NCI-H526 (cell line): ENCODE data around the gene LARP1.
A peak's percentile ranks its signal among the peaks of the same experiment; 100 is the strongest.
"Not testable (repeated sequence)": the region's sequence is repeated elsewhere in the genome, so short reads cannot be mapped to it uniquely, and the experiment has no call there.

Experiments
- DNase-seq, 2 experiments: peaks; one replicate each; lab custom pipeline; 2025; lab: John Stamatoyannopoulos, UW

The LARP1 gene

GRCh38 chr5:154755361-154756008, at the start of gene LARP1:
LARP1 (plus strand) TSS chr5:154755377; CDS start chr5:154755758, 381 bp downstream.
- DNase-seq, result peak in 1 of 2 experiments; percentile 54

- DNase-seq, result no peak
Measured at GRCh38 chr5:154706416-154706815, 48.8 kb upstream of the LARP1 start.

GRCh38 chr5:154707641-154708040, 47.5 kb upstream of the LARP1 start:
- DNase-seq, result no peak

GRCh38 chr5:154708207-154708606, 47.0 kb upstream of the LARP1 start:
- no peak for DNase-seq

GRCh38 chr5:154708846-154709245, 46.3 kb upstream of the LARP1 start:
- DNase-seq, result no peak

GRCh38 chr5:154709368-154710305, 45.5 kb upstream of the LARP1 start:
- DNase-seq, result no peak

- peak; percentile 22 to 68 for DNase-seq
Measured at GRCh38 chr5:154712518-154713437, 42.4 kb upstream of the LARP1 start.

- no peak for DNase-seq
Measured at GRCh38 chr5:154713615-154714125, 41.5 kb upstream of the LARP1 start.

- no peak for DNase-seq
Measured at GRCh38 chr5:154714266-154714986, 40.8 kb upstream of the LARP1 start.

GRCh38 chr5:154721481-154722058, 33.6 kb upstream of the LARP1 start:
- DNase-seq, result peak; percentile 25 to 57

- DNase-seq, result no peak
Measured at GRCh38 chr5:154722097-154722496, 33.1 kb upstream of the LARP1 start.

- no peak for DNase-seq
Measured at GRCh38 chr5:154722936-154723335, 32.2 kb upstream of the LARP1 start.

- DNase-seq, result no peak
Measured at GRCh38 chr5:154723740-154724505, 31.3 kb upstream of the LARP1 start.

- DNase-seq, result no peak
Measured at GRCh38 chr5:154727361-154727760, 27.8 kb upstream of the LARP1 start.

GRCh38 chr5:154728939-154729588, 26.1 kb upstream of the LARP1 start:
- no peak for DNase-seq

GRCh38 chr5:154729613-154730012, 25.6 kb upstream of the LARP1 start:
- DNase-seq, result no peak

GRCh38 chr5:154730761-154731160, 24.4 kb upstream of the LARP1 start:
- not testable (repeated sequence) for DNase-seq

- no peak for DNase-seq
Measured at GRCh38 chr5:154732212-154732611, 23.0 kb upstream of the LARP1 start.
